HG03196 (cell line): ENCODE results near the gene HARBI1.

Experiments used
- ATAC-seq: cut with Tn5 transposase; IDR thresholded peaks from one replicate; pipeline ENCODE4 v1.9.1; 2021; ENCODE audit not compliant: unreplicated experiment

HARBI1 gene

DNA sequence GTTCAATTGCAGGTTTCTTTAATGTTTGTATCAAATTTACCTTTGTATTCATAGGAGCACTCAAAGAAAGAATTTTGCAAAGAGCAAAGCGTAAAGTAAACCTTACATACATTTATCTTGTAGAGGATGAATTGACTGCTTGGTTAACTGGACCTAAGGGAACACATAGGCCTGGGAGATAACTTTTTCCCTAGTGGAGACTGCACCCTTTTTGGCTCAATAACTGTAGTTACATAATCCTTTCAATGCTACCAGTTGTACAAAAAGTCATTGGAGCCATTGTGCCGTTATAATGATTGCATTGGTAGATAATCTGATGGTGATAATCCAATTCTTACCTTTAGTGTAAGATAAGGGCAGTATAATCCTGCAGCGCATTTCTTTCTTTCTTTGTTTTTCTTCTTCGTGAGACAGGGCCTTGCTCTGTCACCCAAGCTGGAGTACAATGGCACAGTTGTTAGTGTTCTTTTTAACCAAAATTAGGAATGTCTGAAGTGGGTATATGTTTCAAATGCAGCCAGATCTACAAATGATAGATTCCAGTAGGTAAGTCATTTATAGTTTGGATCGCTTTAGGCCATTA, 18.6 kb upstream of the HARBI1 start:
- no peak for ATAC-seq

- no peak for ATAC-seq
Measured at GRCh38 chr11:46633291-46634217, 16.5 kb upstream of the HARBI1 start.

- no peak for ATAC-seq
Measured at GRCh38 chr11:46632502-46632901, 15.5 kb upstream of the HARBI1 start.

DNA sequence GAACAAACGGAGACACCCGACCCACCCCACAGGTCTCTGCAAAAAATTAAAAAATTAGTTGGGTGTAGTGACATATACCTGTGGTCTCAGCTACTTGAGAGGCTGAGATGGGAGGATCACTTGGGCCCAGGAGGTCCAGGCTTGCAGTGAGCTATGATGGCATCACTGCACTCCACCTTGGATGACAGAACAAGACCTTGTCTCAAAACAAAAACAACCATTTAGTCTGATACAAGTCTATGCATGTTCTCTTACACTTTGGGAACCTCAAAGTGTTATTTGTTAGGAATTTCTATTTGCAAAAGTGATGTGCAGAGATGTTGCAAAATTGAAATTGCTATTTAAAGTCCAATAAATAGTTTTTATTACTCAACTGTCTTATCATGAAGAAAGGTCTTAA, 14.6 kb upstream of the HARBI1 start:
- no peak for ATAC-seq

DNA sequence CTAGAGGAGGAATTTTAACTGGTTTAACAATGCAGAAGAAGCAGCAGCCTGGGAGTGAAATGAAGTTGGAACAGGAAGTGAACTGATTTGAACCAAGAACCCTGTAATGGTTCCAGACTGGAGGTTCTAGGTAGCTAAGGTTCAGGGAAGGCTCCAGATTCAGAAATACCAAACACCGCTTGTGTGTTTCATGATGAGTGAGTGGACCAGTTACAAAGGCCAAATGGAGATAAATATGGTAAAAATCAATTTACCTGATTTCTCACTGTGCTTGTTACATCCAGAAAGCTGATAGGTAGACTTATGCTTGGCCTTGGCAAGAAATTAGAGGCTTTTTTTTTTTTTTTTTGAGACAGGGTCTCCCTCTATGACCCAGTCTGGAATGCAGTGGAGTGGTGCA, 13.2 kb upstream of the HARBI1 start:
- no peak for ATAC-seq

GRCh38 chr11:46628961-46629360, 11.9 kb upstream of the HARBI1 start:
- no peak for ATAC-seq

DNA sequence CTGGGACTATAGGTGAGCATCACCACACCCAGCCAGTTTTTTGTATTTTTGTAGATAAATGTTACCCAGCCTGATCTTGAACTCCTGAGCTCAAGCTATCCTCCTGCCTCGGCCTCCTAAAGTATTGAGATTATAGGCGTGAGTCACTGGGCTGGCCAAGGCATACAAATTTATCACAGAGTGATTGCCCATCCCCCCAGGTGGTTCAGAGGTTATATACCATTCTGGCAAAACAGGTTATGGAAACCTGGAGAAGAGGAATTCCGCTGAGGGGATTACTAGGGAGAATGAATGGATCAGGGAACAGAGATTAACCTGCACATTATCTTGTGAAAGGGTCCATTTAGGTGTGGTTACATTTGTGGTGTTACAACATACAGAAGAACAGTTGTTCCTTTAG, 8.4 kb upstream of the HARBI1 start:
- no peak for ATAC-seq

- no peak for ATAC-seq
Measured at GRCh38 chr11:46618837-46619236, 1.8 kb upstream of the HARBI1 start.

DNA sequence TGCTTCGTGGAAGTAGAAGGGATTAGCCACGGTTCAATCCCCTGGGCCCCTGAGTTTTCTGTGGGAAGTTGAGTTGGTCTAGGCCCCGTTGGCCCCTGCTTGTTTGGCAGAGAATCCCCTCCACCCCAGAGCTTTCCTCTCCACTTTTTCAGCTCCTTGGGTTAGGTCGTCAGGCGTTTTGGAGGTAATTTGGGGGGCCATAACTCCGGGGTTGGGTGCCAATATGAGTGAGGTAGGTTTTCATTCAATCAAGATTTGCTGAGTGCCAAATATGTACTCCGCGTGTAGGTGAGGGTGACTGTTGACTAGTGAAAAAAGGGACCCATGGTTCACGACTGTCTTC, 916 bp upstream of the HARBI1 start:
- ATAC-seq: no peak

DNA sequence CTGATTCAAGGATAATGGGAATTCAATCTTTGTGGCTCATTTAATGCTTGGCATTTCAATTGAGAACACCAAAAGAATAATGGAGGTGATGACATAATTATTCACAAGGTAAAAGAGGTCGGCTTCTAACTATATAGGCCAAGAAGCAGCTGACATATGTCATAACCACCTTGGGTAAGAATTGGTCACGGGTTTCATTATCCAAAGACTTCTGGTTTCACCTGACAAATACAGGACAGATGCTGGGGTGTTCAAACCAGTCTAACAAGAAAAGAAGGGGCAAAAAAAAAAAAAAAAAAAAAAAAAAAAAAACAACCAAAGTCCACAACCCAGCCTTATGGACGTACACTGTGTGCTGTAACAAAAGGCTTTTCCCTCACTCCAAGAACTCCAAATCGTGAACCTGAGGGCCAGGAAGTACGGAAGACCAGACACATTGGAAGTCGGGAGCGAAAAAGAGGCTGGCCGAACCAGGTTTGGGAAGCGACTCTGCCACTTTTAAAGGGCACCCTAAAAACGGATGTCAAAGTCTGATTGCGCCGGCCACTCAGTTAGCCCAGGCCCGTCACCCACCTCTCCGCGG, 385 bp downstream of the HARBI1 start:
- no peak for ATAC-seq

DNA sequence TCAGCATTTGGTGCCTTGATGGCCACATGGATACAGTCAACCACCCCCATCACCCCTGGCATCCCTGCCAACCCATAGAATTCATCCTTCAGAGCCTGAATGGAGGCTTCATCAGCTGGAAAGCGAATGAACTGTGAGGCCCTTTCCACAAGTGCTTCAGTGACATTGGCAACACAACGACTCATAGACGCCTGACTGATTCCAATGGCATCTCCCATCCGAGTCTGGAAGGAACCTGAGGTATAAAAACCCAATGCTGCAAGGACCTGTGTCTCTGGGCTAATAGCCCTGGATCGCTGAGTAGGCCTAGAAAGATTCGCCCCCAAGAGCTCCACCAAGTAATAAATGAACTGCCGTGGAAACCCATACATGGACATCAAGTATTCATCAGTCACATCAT, 1.3 kb downstream of the HARBI1 start:
- no peak for ATAC-seq

DNA sequence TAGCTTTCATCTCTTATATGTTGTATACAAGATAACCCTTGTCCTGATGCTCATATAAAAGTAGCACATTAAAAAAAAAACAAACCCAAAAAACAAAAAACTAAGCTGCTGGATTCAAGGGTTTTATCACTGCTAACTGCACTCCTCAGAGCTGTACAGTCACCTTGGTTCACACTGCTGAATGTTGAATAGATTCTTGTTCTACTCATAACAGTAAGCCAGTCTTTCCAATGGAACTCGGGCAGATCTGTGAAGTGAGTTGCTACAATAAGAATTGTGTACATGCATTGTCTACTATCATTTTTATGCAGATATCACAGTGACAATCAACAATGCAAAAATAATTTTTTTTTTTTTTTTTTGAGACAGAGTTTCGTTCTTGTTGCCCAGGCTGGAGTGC, 4.7 kb downstream of the HARBI1 start:
- ATAC-seq: no peak

DNA sequence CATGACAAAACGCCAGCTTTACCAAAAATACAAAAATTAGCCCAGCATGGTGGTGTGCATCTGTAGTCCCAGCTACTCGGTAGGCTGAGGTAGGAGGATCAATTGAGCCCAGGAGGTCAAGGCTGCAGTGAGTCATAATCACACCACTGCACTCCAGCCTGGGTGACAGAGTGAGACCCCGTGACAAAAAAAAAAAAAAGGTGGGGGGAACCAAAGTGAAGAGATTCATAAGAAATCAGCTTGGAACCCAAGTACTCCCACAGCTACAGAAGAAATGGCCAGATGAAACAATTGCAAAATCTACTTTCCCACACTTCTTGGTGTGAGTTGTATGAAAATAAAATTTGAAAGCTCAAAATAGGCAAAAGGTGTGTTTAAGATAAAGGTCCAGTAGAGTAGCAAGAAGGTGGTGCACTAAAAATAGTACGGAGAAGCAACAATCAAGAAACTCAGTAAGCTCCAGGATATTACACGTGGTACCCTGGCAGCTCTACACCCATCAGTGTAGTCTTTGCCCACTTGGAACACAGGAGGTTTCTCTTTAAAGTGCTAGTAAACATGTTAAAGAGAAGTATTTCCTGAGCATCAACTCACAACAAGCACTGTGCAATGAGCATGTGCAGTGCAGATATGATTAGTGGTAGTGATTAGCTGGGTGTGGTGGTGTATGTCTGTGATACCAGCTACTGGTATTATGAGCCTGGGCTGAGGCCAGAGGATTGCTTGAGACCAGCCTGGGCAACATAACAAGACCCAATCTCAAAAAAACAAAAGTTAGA, 5.3 kb downstream of the HARBI1 start:
- ATAC-seq: no peak

- ATAC-seq: no peak
Measured at GRCh38 chr11:46609386-46609785, 7.6 kb downstream of the HARBI1 start.

DNA sequence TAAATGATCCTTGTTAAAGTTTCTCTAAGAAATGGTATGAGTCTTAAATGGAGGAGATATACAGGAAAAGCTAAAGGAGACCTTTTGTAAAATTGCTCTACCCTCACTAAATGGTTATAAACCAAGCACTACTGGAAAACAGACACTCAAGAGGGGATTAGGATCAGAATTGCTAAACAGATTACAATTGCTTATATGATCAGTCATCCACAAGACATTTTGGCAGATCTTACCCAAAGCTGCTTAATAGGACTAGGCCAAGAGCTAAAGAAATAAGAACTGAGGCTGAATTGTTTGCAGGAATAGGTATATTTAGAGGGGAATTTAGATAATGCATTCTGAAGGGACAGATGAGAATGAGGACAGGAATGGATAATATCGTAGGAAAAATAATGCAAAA, 9.5 kb downstream of the HARBI1 start:
- ATAC-seq: no peak

DNA sequence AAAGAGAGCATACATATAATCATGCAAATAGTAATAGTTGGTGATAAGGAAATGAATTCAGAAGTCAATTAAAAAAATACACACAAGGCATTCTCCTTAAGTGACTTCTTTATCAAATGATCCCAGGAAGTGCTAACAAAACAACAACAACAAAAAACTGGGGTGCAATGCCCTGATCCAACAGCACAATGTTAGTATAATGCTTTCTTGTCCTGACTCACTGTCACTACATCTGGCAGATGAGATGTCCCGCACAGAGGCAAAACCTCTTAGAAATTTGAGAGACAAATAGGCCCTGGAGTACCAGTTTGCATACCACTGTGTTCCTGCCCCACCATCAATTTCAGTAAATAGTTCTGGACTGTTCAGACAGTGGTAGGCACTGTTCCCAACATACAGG, 12.2 kb downstream of the HARBI1 start:
- no peak for ATAC-seq

GRCh38 chr11:46603704-46604308, 13.2 kb downstream of the HARBI1 start:
- no peak for ATAC-seq

GRCh38 chr11:46601129-46601528, 15.9 kb downstream of the HARBI1 start:
- ATAC-seq: no peak

DNA sequence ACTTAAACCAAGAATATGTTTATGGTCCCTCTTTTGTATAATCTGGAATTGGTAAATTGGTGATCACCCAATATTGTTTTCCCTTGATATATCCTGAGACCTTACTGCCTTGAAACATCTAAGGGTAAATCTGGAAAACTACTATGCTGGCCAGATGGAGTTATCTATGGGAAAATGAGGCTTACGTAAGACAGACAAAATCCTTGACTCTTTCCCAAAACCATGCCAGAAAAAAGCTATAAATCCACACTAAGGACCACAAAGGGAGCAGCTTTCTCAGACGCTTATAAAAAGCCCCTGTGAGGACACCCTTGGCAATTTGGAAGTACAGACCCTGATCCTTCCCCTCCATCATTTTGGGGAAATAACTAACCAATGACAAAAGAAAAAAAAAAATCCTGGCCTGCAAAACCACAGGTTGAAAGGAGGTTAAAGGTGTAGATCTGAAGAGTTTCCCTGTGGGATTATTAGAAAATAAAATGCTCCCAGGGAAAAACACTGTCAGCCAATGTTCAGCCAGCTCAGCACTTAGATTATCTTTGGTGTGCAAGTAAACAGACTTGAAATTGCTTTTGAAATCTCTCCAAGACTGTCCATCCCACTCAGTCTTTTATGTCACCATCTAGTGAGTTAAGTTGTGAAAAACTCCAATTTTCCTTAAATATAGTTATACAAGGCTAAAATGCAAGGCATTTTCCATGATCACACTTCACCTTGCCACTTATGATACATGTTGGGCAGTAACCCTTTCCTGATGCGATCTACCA, 16.6 kb downstream of the HARBI1 start:
- no peak for ATAC-seq
